ENCODE data around the gene PMS1. TPM values are rescaled to one million over a fixed set of nuclear protein-coding genes. Genes with fewer than 3 reads are reported as not detected.
A peak's percentile ranks its signal among the peaks of the same experiment; 100 is the strongest.

The PMS1 gene
- total RNA-seq, 6 donors from 2014 or later = 6.7 to 27.1 (median 20.0) TPM

GRCh38 chr2:189868896-189869295 lies 84.6 kb downstream of the PMS1 start:
- H3K36me3 ChIP-seq = peaks cover 0 to 11% (median 6%) of the 10 kb centered on the region in 4 donors
- H3K4me3 ChIP-seq = no peak overlapping the region
- ATAC-seq (ENCODE audit: low FRiP score in 2 of 2) (no peak), DNase-seq (no peak)
- no peaks in the 10 kb centered on the region for H3K4me1 ChIP-seq
- no peak overlapping the region for H3K27ac ChIP-seq
- TF ChIP-seq EP300 (IDR thresholded peaks at IDR 0.05) (no peak), POLR2AphosphoS5 (IDR thresholded peaks at IDR 0.05) (no peak), CTCF (IDR thresholded peaks at IDR 0.05) (no peak)
- no peaks in the 10 kb centered on the region for H3K27me3 ChIP-seq
- H3K9me3 ChIP-seq = no peaks in the 10 kb centered on the region

- Histone ChIP-seq H3K27me3 (no peaks in the 10 kb centered on the region), H3K4me1 (no peaks in the 10 kb centered on the region), H3K36me3 (peaks cover 0 to 9% (median 5%) of the 10 kb centered on the region in 4 donors), H3K9me3 (no peaks in the 10 kb centered on the region), H3K27ac (no peak overlapping the region), H3K4me3 (no peak overlapping the region)
- 72 to 75% methylated on average over 5 of the region's 5 CpGs for WGBS, 2 donors
- no peak for TF ChIP-seq POLR2A (IDR thresholded peaks at IDR 0.05)
- no peak for TF ChIP-seq EP300 (IDR thresholded peaks at IDR 0.05)
- no peak for TF ChIP-seq POLR2AphosphoS5 (IDR thresholded peaks at IDR 0.05)
- TF ChIP-seq CTCF (IDR thresholded peaks at IDR 0.05) = no peak
- DNase-seq = no peak
- ATAC-seq (ENCODE audit: low FRiP score in 2 of 2) = no peak
Measured at GRCh38 chr2:189870381-189871085, 86.3 kb downstream of the PMS1 start.

- Histone ChIP-seq H3K9me3 (no peaks in the 10 kb centered on the region), H3K27ac (no peak overlapping the region), H3K4me1 (no peaks in the 10 kb centered on the region), H3K36me3 (peaks cover 0 to 7% (median 4%) of the 10 kb centered on the region in 4 donors), H3K4me3 (no peak overlapping the region), H3K27me3 (no peaks in the 10 kb centered on the region)
- no peak for ATAC-seq (ENCODE audit: low FRiP score in 2 of 2)
- DNase-seq = peak in 1 of 2 donors; percentile 26
- TF ChIP-seq EP300 (IDR thresholded peaks at IDR 0.05) (no peak), POLR2A (IDR thresholded peaks at IDR 0.05) (no peak), CTCF (IDR thresholded peaks at IDR 0.05) (no peak), POLR2AphosphoS5 (IDR thresholded peaks at IDR 0.05) (no peak)
- 91 to 93% methylated on average over 8 of the region's 8 CpGs for WGBS, 2 donors
Measured at GRCh38 chr2:189873696-189874095, 89.4 kb downstream of the PMS1 start.

- no peak overlapping the region for H3K27ac ChIP-seq
- H3K4me3 ChIP-seq = no peak overlapping the region
- WGBS, 2 donors = 79 to 83% methylated on average over 4 of the region's 4 CpGs
- no peaks in the 10 kb centered on the region for H3K27me3 ChIP-seq
- TF ChIP-seq POLR2A (IDR thresholded peaks at IDR 0.05) (no peak), CTCF (IDR thresholded peaks at IDR 0.05) (no peak), POLR2AphosphoS5 (IDR thresholded peaks at IDR 0.05) (no peak), EP300 (IDR thresholded peaks at IDR 0.05) (no peak)
- no peaks in the 10 kb centered on the region for H3K9me3 ChIP-seq
- no peak for DNase-seq
- peaks cover 0 to 7% (median 4%) of the 10 kb centered on the region in 4 donors for H3K36me3 ChIP-seq
- ATAC-seq (ENCODE audit: low FRiP score in 2 of 2) = peak in 1 of 2 donors; percentile 35
- no peaks in the 10 kb centered on the region for H3K4me1 ChIP-seq
Measured at GRCh38 chr2:189874586-189875320, 90.5 kb downstream of the PMS1 start.

All from upper lobe of left lung (tissue), 6 donors.